H1 (cell line): ENCODE measurements around the gene CFB. TPM values are rescaled to one million over a fixed set of nuclear protein-coding genes. Genes with fewer than 3 reads are reported as not detected.

Source experiments
- CTCF ChIA-PET: fragments of 300-600 bp; sonication (Branson Sonifier 250); formaldehyde crosslinking; loops from one replicate; lab custom pipeline; 2021; ENCODE audit not compliant: partially characterized antibody; lab: Charles Lee
- POLR2A ChIA-PET: fragments of 300-600 bp; sonication (Branson Sonifier 250); formaldehyde crosslinking; loops from one replicate; lab custom pipeline; 2021; ENCODE audit warnings: inconsistent platforms; ENCODE audit not compliant: partially characterized antibody; lab: Charles Lee
- DNase-seq, 2 experiments: peaks; one replicate each; pipeline versions ENCODE4 v3.0.0 to v3.0.0-alpha.2; 2010 to 2022; ENCODE audit warnings: low spot score in 2 of 2, low read depth in 1 of 2, mixed read lengths in 1 of 2
- FAIRE-seq: peaks from 2 replicates; lab custom pipeline; 2011; peaks lifted over from hg19 to GRCh38; lab: Jason Lieb, UNC
- H2AFZ ChIP-seq: 2 replicates; pipeline ENCODE4 v1.8.1; 2012; ENCODE audit warnings: low read length, inconsistent platforms
- H2AK5ac ChIP-seq: 2 replicates; pipeline ENCODE4 v1.6.1; 2013; ENCODE audit warnings: low read depth, low read length
- H2BK120ac ChIP-seq: replicated peaks from 2 replicates; pipeline ENCODE3; 2013; ENCODE audit warnings: low read depth, low read length, inconsistent platforms
- H2BK12ac ChIP-seq: 2 replicates; pipeline ENCODE4 v1.6.1; 2013; ENCODE audit warnings: low read depth, low read length
- H2BK15ac ChIP-seq: 2 replicates; pipeline ENCODE4 v1.6.1; 2013; ENCODE audit warnings: low read length
- H2BK20ac ChIP-seq: 2 replicates; pipeline ENCODE4 v1.6.1; 2013; ENCODE audit warnings: low read length
- H2BK5ac ChIP-seq: 2 replicates; pipeline ENCODE4 v1.6.1; 2013; ENCODE audit warnings: low read depth, low read length
- H3K14ac ChIP-seq: 2 replicates; pipeline ENCODE4 v1.6.1; 2013; ENCODE audit warnings: inconsistent platforms; ENCODE audit not compliant: insufficient read length
- H3K18ac ChIP-seq: 2 replicates; pipeline ENCODE4 v1.6.1; 2013; ENCODE audit warnings: low read length; ENCODE audit errors: extremely low read depth
- H3K23ac ChIP-seq: 2 replicates; pipeline ENCODE4 v1.6.1; 2013; ENCODE audit warnings: inconsistent platforms; ENCODE audit not compliant: insufficient read length
- H3K23me2 ChIP-seq: 2 replicates; pipeline ENCODE4 v1.6.1; 2013; ENCODE audit warnings: low read depth, low read length
- H3K27ac ChIP-seq: 2 replicates; pipeline ENCODE4 v1.6.1; 2011; ENCODE audit warnings: low read depth, low read length, inconsistent platforms
- H3K27me3 ChIP-seq, 4 experiments: replicated peaks in 1 of 4; 1 replicate in 1 of 4; 2 replicates in 3 of 4; pipeline versions ENCODE4 v1.6.1 to v1.8.1; 2011 to 2013; ENCODE audit warnings: low read length in 3 of 4, mild to moderate bottlenecking in 3 of 4, inconsistent platforms in 2 of 4, mixed read lengths in 2 of 4, moderate library complexity in 1 of 4; ENCODE audit not compliant: control insufficient read depth in 3 of 4, insufficient read depth in 3 of 4; ENCODE audit errors: extremely low read depth in 1 of 4
- H3K36me3 ChIP-seq, 4 experiments: 2 replicates each; pipeline versions ENCODE4 v1.6.1 to v1.8.1; 2011 to 2013; ENCODE audit warnings: mild to moderate bottlenecking in 4 of 4, low read length in 3 of 4, moderate library complexity in 2 of 4, control low read depth in 1 of 4, inconsistent platforms in 1 of 4; ENCODE audit not compliant: insufficient read depth in 4 of 4, control insufficient read depth in 2 of 4
- H3K4ac ChIP-seq: replicated peaks from 2 replicates; pipeline ENCODE3; 2013; ENCODE audit warnings: low read length, low read depth, mixed read lengths, inconsistent platforms; ENCODE audit not compliant: insufficient read length
- H3K4me1 ChIP-seq, 4 experiments: replicated peaks in 1 of 4; 1 replicate in 1 of 4; 2 replicates in 3 of 4; pipeline versions ENCODE4 v1.6.1 to v1.8.1; 2011 to 2013; ENCODE audit warnings: low read length in 3 of 4, inconsistent platforms in 2 of 4, mixed read lengths in 1 of 4; ENCODE audit not compliant: insufficient read depth in 4 of 4, control insufficient read depth in 3 of 4
- H3K4me2 ChIP-seq, 2 experiments: 2 replicates each; pipeline versions ENCODE4 v1.6.1 to v1.8.1; 2011 to 2013; ENCODE audit warnings: low read depth in 2 of 2, low read length in 2 of 2, control low read depth in 1 of 2, inconsistent platforms in 1 of 2, mild to moderate bottlenecking in 1 of 2; ENCODE audit not compliant: insufficient read depth in 1 of 2
- H3K4me3 ChIP-seq, 4 experiments: fragments of 200-600, 300-600 bp in 1 of 4; sonication (generic), shearing (Covaris generic), sonication (Bioruptor Twin) in 1 of 4; 2 replicates each; pipeline versions ENCODE4 v1.5.1 to v1.8.1; 2011 to 2016; ENCODE audit warnings: low read length in 4 of 4, low read depth in 3 of 4, control low read depth in 2 of 4, inconsistent platforms in 2 of 4, mild to moderate bottlenecking in 2 of 4, mixed read lengths in 1 of 4, moderate library complexity in 1 of 4; ENCODE audit not compliant: insufficient read depth in 2 of 4; ENCODE audit errors: extremely low read depth in 1 of 4
- H3K56ac ChIP-seq: replicated peaks from 2 replicates; pipeline ENCODE3; 2013; ENCODE audit warnings: low read depth, mild to moderate bottlenecking, mixed read lengths, low read length, inconsistent platforms; ENCODE audit not compliant: insufficient read length
- H3K79me1 ChIP-seq: 2 replicates; pipeline ENCODE4 v1.6.1; 2013; ENCODE audit warnings: low read depth, low read length, control low read depth
- H3K79me2 ChIP-seq, 2 experiments: 2 replicates each; pipeline versions ENCODE4 v1.6.1 to v1.8.1; 2012 to 2013; ENCODE audit warnings: low read length in 2 of 2, mild to moderate bottlenecking in 2 of 2, inconsistent platforms in 1 of 2; ENCODE audit not compliant: insufficient read depth in 2 of 2, control insufficient read depth in 1 of 2
- H3K9ac ChIP-seq, 4 experiments: replicated peaks in 1 of 4; 1 replicate in 1 of 4; 2 replicates in 3 of 4; pipeline versions ENCODE4 v1.6.1 to v1.8.1; 2011 to 2013; ENCODE audit warnings: low read depth in 3 of 4, low read length in 3 of 4, control low read depth in 2 of 4, mild to moderate bottlenecking in 2 of 4, moderate library complexity in 2 of 4, inconsistent platforms in 1 of 4; ENCODE audit errors: extremely low read depth in 1 of 4
- H3K9me3 ChIP-seq, 2 experiments: 2 replicates each; pipeline versions ENCODE4 v1.6.1 to v1.8.1; 2012 to 2013; ENCODE audit warnings: mild to moderate bottlenecking in 2 of 2, moderate library complexity in 2 of 2, control low read depth in 1 of 2, inconsistent platforms in 1 of 2, low read depth in 1 of 2, low read length in 1 of 2, mixed read lengths in 1 of 2; ENCODE audit not compliant: insufficient read depth in 2 of 2
- H4K20me1 ChIP-seq, 2 experiments: replicated peaks in 1 of 2; 2 replicates each; pipeline versions ENCODE3 to v1.8.1; 2011 to 2013; ENCODE audit warnings: inconsistent platforms in 2 of 2, low read length in 2 of 2, mild to moderate bottlenecking in 1 of 2; ENCODE audit not compliant: insufficient read depth in 2 of 2, control insufficient read depth in 1 of 2
- H4K5ac ChIP-seq: 2 replicates; pipeline ENCODE4 v1.6.1; 2013; ENCODE audit warnings: low read length, low read depth, mixed read lengths, inconsistent platforms; ENCODE audit not compliant: insufficient read length
- H4K8ac ChIP-seq: 2 replicates; pipeline ENCODE4 v1.8.0; 2013; ENCODE audit warnings: mild to moderate bottlenecking, moderate library complexity, low read length, inconsistent platforms; ENCODE audit not compliant: insufficient read depth; ENCODE audit errors: extremely low read depth
- H4K91ac ChIP-seq: replicated peaks from 2 replicates; pipeline ENCODE3; 2013; ENCODE audit warnings: low read length, mixed read lengths, inconsistent platforms; ENCODE audit not compliant: insufficient read length
- ASH2L ChIP-seq: fragments of 200-600, 300-600 bp; sonication (generic); IDR thresholded peaks from one replicate; pipeline ENCODE4 v1.7.1; 2017; ENCODE audit warnings: low read length
- BCL11A ChIP-seq, 2 experiments: IDR thresholded peaks; one replicate each; pipeline ENCODE4 v1.6.1; 2011; ENCODE audit warnings: low read depth in 2 of 2, low read length in 2 of 2, mild to moderate bottlenecking in 2 of 2
- FOSL1 ChIP-seq: IDR thresholded peaks from 2 replicates; pipeline ENCODE4 v1.6.1; 2011; ENCODE audit warnings: mild to moderate bottlenecking, low read depth, low read length, moderate library complexity; ENCODE audit not compliant: insufficient read depth
- WGBS, 2 experiments: shearing (Covaris generic) in 1 of 2; methylation state at CpG; one replicate each; pipeline versions ENCODE4 v1.1.6 to v1.1.7; 2013 to 2015; ENCODE audit warnings: low lambda C conversion rate in 2 of 2, mixed read lengths in 2 of 2, inconsistent platforms in 1 of 2, low coverage in 1 of 2, missing lambda C conversion rate in 1 of 2; ENCODE audit not compliant: insufficient replicate concordance in 2 of 2, insufficient coverage in 1 of 2, insufficient read length in 1 of 2; ENCODE audit errors: extremely low coverage in 1 of 2, missing lambda C conversion rate in 1 of 2; 5-methylcytosine and 5-hydroxymethylcytosine counted together
- polyA plus RNA-seq, 7 experiments: library from polyadenylated mRNA; depleted of rRNA in 3 of 7; stranded (reverse) in 5 of 7; unstranded in 2 of 7; fragments of >200 nt in 5 of 7; fragments of 200-250 nt in 2 of 7; gene quantifications; 1 replicate in 5 of 7; 2 replicates in 1 of 7; 4 replicates in 1 of 7; pipeline versions ENCODE4 v1.2.1 to v1.2.3, GENCODE V29; 2011 to 2013; ENCODE audit warnings: missing spikeins in 2 of 7, mixed read lengths in 2 of 7
- total RNA-seq: library from RNA; stranded (reverse); fragmentation: NEBNext Ultra II Directional; extraction: Animal tissue kit (Norgen Biotek cat#: 25700); gene quantifications from 2 replicates; pipeline ENCODE4 v1.2.1, GENCODE V29; 2021

CFB gene
- total and polyA plus RNA-seq, 2 of the 8 experiments (the other 6 are each of a cell fraction or from before 2014, with no cell fraction given): 0.09 TPM; not detected in 1

GRCh38 chr6:31965700-31966099 is 19.8 kb downstream of the CFB start:
- Histone ChIP-seq H3K23me2 (no peaks in the 10 kb centered on the region), H3K56ac (no peak overlapping the region), H2AK5ac (no peak overlapping the region), H3K4ac (no peak overlapping the region), H3K9me3 (no peaks in the 10 kb centered on the region), H3K27me3 (no peaks in the 10 kb centered on the region), H4K5ac (no peak overlapping the region), H2BK15ac (no peak overlapping the region), H3K14ac (no peak overlapping the region), H2AFZ (no peak overlapping the region), H3K79me2 (no peaks in the 10 kb centered on the region; a peak in 1 of 4 replicates), H2BK5ac (no peak overlapping the region), H3K27ac (no peak overlapping the region), H3K23ac (no peak overlapping the region), H2BK120ac (no peak overlapping the region), H3K18ac (no peak overlapping the region), H4K91ac (no peak overlapping the region), H3K4me2 (no peak overlapping the region), H3K4me3 (no peak overlapping the region), H3K4me1 (no peaks in the 10 kb centered on the region), H3K9ac (no peak overlapping the region), H4K20me1 (peaks cover 0 to 3% of the 10 kb centered on the region in 2 experiments), H2BK12ac (no peak overlapping the region), H2BK20ac (no peak overlapping the region), H4K8ac (no peak overlapping the region), H3K36me3 (peaks cover 14 to 67% (median 57%) of the 10 kb centered on the region in 4 experiments), H3K79me1 (no peaks in the 10 kb centered on the region)
- no peak for DNase-seq
- ChIA-PET POLR2A (interaction anchor here (0.6 to 15.3 kb wide), 3 partner anchors 10 to 12 kb away, joined by 3 to 279 read pairs (median 3); partner anchors contain the start of genes NELFE and SKIC2), CTCF (interaction anchor here (1.3 to 10.2 kb wide), 3 partner anchors 14 to 81 kb away, joined by 3 to 84 read pairs (median 4); no protein-coding TSS in a partner anchor)
- TF ChIP-seq BCL11A (IDR thresholded peaks at IDR 0.05; ENCODE audit: low read depth in 2 of 2, low read length in 2 of 2) (no peak), ASH2L (no peak), FOSL1 (no peak)
- FAIRE-seq: no peak
- 91% methylated on average over 13 of the region's 13 CpGs; no CpG with 5 or more reads in 1 of the 2 experiments for WGBS, 2 experiments
